Measurements from ENCODE around the gene PUSL1.

PUSL1 gene

DNA sequence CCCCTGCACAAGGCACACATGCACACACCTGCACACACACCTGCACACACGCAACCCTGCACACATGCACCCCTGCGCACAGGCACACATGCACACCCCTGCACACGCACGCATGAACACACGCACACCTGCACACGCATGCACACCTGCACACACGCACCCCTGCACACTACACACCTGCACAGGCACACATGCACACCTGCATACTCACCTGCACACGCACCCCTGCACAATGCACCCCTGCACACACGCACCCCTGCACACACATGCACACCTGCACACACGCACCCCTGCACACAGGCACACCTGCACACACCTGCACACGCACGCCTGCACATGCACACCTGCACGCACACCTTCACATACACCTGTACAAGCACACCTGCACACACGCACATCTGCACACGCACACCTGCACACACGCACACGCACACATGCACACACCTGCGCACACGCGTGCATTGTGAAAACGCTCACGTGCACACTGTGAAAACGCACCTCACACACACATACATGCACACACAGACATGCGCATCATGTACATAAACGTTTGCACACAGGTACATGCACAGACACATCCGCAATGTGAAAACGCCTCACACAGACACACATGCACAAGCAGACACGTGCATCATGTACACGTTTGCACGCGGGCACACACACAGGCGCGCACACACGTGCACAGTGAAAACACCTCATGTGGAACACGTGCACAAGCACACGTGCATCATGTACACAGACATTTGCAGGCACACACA lies 32.6 kb downstream of the PUSL1 start:
- no peak for DNase-seq (ENCODE audit: low read depth)

DNA sequence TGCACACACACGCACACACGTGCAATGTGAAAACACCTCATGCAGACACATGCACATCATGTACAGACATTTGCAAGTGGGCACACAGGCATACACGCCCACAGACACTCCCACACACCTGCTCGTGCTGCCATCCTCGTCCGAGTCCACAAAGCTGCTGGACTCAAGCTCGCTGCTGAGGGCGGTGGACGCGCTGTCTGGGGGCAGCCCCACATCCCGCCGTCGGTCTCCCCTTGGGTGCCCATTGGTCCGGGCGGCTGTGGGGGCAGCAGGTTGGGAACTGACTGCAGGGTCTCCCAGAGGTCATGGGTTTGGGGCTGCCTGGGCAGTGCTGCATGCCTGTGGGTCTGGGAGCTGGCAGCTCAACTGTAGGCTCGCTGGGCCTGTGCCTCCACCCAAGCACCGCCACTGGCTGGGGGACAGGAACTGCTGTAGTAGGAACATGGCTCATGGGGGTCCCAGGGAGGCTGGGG lies 33.2 kb downstream of the PUSL1 start:
- DNase-seq (ENCODE audit: low read depth) = no peak

DNA sequence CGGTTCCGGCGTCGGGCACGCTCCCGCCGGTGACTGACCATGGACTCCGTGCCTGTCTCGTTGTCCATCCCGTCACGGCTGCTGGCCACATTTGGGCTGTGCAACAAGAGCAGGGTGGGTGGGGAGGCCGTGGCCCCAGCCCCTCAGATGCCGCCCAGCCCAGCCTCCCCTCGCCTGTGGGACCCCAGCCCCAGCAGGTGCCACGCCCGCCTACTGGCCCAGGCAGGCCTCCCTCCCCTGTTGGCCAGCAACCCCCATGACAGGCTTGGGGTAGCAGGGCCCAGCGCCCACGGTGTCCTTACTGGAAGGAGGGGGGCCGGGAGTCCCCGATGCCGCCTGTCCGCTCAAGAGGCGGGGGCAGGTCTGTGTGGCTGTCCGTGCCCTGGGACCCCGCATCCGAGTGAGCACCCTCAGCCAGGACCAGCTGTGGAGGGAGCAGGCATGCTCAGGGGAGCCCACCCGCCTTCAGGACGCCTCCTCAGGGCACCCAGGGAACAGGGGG lies 33.7 kb downstream of the PUSL1 start:
- no peak for DNase-seq (ENCODE audit: low read depth)

DNA sequence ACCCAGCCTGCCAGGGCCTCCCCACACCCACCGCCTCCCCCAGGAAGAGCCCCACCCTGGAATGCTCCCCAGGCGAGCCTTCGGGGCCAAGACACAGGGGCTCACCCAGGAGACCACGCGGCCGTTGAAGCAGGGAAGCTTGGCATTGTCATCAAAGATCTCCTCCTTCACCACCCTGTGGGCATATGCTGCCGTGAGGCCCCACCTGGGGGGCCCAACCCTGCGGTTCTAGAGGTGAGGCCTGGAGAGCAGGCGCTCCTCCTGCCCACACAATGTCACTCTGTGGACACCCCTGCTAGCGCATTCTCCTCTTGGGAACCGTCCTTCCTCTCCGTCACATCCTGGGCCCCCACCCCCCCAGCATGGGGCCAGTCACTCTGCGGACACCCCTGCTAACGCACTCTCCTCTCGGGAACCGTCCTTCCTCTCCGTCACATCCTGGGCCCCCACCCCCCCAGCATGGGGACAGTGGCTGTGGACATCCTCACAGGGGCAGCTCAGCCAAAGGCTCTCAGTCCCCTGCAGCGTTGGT lies 34.3 kb downstream of the PUSL1 start:
- no peak for DNase-seq (ENCODE audit: low read depth)

DNA sequence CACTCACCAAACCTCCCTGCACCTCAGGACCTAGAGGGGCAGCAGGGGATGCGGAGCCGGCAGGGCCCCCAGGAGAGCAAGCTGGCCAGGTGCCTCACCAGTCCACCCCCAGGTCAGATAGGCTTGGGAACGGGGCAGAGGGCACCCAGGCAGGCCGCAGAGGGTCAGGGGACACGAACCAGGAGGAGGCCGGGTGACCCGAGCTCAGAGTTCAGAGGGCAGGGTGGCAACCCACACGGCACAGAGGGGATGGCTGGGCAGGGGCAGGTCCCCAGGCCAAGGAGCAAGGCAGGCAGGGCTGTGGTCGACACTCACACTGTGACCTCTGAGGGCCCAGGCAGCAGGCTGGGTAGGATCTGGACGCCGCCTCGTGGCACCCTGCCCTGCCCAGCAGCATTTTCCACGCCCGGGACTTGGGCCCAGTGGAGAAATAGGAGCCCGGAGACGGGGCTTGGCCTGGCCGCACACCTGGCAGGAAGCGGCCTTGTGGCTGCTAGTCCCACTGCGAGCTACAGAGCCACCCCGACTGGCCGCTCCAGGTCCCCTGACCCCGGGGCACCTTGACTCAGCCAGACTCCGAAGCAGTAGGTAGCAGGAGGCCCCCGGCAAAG lies 35.5 kb downstream of the PUSL1 start:
- no peak for DNase-seq (ENCODE audit: low read depth)

DNA sequence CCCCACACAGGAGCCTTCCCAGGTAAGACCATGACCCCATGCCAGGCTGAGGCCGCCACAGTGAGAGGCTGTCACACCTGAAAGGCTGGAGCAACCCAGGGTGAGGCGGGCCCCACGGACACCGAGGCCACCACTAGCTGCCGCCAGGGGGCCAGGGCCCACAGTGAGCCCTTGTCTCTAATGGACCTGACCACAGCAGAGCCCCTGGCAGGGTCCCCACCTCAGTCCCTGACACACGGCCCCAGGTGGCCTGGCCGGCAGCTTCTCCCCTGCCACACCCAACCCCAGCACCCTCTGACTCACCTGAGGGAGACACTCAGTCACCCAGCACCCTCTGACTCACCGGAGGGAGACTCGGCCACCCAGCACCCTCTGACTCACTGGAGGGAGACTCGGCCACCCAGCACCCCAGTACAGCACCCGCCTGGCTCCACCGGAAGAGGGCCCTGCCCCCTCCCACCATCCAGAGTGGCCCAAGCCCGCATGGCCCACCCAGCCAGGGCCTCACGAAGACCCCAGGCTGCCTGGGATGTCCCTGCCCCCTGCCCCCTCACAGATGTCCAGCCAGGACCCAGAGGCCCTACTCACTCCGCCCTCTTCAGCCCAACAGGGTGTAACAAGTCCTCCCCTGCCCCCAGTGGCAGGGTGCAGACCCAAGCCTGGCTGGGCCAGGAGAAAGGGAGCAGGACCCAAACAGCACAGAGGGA lies 36.4 kb downstream of the PUSL1 start:
- DNase-seq (ENCODE audit: low read depth) = no peak

DNA sequence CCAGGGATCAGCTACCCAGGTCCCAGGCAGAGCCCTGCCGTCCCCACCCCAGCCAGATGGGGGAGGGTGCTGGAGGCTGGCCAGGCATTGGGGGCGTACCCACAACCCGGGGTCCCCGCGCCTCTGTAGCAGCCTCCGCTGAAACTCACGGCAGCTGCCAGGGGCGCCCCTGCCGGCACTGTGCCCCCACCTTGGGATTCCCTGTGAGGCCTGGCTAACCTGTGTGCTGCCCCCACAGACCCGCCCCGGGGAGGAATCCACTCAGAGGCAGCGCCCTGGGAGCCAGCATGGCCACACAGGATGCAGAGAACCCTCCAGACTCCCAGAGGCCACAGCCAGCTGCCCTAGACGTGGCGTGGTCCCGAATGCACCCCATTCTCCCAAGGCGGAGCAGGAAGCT lies 37.0 kb downstream of the PUSL1 start:
- DNase-seq (ENCODE audit: low read depth) = no peak

DNA sequence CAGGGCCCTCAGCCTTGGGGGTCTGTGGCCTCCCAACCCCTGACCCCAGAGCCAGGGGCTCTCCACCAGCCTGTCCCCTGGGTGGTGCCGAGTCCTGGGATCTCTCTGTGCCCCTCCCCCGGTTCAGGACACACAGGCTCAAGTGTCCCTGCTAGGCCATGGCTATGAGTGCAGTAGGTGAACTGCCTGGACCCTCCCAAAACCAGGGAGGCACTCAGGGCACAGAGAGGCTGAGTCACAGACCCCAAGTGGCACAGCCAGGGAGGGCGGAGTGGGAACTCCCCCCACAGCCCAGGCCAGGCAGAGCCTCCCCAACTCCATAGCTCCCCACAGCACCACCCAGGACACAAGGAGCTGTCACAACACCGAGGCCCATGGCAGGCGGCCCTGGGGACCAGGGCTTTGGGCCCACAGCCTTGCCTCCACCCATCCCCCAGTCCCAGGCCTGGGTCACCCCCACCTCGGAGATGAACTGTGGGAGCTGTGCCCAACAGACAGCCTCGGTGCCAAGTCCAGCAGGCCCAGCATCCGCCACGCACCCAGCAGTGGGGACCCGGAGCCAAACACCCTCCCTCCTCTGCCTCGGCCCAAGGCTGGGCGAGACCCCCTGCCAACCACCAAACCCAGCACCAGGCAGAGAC lies 37.6 kb downstream of the PUSL1 start:
- no peak for DNase-seq (ENCODE audit: low read depth)

DNA sequence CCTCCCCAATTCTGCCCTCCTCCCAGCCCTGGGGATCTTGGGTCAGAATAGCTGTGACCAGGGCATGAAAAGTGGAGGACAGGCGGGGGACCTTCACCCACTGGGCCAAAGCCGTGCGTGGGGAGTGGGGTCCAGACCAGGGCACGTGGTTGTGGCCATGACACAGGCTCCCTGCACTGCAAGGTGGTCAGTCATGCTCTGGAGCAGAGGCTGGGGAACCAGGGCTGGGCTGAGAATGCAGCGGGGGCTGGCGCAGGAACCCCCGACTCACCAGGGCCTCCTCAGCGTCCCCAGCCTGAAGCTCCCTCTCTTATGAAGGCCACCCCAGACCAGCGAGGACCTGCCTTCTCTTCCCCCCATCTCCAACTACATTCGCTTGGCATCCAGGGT lies 38.1 kb downstream of the PUSL1 start:
- DNase-seq (ENCODE audit: low read depth) = no peak

DNA sequence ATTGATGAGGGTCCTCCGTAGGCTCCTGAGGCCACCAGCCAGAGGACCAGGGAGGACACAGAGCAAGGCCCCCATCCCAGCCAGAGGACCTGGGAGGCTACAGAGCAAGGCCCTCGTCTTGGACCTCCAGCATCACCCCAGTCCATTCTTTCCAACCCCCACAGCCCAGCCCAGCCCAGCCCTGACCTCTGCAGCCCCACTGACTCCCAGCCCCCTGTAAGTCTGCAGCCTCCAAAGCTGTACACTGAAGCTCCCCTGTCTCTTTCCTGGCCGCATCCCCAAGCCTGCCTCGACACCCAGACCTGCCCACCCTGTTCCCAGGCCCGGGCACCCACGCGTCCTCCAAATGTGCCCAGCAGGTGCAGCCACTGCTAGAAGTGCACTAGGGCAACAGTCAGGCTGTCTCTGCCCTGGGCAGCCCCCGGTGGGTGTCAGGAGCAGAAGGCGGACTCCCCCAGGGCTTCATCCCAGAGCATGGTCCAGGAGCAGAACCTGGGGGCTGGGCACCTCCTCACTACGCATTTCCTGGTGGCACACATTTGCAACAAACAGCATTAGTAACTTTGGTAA lies 38.7 kb downstream of the PUSL1 start:
- no peak for DNase-seq (ENCODE audit: low read depth)

DNA sequence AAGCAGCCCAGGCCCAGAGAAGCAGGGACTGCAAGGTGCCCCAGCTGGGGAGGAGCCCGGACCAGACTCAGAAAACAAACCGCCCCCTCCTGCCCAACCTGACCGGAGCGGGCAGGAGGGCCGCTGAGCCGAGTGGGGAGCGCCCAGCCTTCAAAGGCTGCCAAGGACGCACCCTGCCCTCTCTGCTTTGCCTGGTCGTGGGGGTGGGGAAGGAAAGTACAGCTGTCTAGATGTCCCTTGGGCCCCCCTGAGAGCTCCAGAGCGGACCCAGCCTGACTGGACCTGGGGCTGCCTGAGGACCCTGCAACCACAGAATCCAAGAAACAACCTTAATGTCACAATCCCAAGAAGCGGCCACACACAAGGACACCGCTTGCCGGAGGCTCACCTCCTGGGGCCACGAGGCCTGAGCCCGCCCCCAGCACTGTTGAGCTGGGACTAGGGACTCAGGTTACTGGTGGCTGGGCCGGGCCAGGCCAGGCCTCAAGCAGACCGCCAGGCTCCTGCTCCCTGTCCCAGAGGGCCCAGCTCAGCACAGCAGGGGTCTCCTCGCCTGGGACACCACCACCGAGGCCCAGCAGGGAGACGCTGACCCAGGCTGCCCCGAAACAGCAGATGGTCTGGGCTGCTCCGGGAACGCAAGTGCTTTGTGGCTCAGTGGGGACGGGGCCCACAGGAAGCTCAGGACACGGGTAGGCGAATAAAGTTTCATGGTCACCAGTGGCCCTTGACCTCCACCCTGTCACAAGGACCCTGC lies 39.4 kb downstream of the PUSL1 start:
- DNase-seq (ENCODE audit: low read depth) = no peak

DNA sequence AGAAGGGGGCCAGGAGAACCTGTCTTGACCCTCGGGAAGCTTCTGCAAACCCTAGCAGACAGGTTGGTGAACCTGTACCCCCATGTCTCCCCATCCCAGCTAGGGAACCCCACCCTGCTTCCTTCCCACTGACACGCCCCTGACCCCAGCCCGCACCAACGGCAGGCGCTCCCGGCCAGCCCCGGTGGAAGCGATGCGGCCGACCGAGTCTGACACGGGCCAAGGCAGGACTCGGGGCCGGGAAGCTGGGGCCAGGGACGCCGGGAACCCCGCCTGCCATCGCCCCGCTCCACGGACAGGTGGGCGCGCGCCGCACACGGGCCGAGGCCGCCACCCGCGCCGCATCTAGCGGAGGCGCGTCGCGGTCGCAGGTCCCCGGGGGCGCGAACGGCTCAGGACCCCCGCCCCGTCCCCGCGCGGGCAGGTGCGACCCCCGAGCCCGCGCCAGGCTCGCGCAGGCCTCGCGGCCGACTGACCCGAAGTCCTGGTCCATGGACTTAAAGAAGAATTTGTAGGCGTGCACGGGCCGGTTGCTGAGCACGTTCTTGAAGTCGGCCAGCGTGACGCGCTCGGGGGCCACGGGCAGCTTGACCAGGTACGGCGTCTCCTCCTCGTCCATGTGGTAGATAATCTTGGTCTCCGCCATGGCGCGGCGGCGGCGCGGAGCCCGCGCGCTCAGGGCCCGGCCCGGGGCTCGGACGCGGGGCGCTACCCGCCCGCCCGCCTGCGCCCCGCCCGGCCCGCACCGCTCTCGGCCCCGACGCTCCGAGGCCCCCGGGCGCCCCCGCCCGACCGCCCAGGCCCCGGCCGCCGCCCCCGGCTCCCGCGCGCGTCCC lies 40.2 kb downstream of the PUSL1 start:
- DNase-seq (ENCODE audit: low read depth) = no peak

DNA sequence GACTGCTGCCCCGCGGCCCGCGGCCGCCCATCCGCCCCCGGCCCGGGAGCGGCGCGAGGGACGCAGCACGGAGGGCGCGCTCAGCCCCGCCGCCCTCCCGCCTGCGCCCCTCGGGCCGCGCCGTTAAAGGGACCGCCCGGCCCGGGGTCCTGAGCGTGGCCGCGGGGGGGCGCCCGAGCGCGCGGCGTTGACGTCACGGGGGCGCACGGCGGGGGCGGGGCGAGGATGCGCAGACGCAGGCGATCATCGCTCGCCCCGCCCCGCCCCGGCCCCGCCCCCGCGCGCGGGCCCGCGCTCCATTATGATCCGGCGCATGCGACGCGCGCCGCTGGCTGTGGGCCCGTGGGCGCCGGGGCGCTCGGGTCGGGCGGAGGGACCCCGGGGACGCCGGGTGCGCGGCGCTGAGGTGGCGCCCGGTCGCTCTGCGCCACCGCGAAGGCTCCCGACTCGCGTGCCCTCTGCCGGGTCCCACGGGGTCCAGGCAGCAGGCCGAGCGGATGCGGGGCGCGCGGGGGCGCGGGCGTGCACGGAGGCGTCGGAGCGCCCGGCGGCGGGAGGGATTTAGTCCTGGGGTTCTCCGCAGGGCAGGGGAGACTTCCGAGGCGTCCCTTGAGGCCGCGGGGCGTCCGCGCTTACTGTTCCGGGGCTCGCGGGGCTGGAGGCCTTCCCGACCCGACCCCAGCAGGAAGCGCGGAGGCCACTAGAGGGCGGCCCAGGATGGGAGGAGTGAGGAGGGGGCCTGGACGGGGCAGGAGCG lies 41.0 kb downstream of the PUSL1 start, which contains the start of gene DVL1:
TSS of gene DVL1 (minus strand) at position 163 of the 757 bp plus-strand sequence. CDS start 353 bp downstream, outside the sequence.
- peak; percentile 55 for DNase-seq (ENCODE audit: low read depth)

DNA sequence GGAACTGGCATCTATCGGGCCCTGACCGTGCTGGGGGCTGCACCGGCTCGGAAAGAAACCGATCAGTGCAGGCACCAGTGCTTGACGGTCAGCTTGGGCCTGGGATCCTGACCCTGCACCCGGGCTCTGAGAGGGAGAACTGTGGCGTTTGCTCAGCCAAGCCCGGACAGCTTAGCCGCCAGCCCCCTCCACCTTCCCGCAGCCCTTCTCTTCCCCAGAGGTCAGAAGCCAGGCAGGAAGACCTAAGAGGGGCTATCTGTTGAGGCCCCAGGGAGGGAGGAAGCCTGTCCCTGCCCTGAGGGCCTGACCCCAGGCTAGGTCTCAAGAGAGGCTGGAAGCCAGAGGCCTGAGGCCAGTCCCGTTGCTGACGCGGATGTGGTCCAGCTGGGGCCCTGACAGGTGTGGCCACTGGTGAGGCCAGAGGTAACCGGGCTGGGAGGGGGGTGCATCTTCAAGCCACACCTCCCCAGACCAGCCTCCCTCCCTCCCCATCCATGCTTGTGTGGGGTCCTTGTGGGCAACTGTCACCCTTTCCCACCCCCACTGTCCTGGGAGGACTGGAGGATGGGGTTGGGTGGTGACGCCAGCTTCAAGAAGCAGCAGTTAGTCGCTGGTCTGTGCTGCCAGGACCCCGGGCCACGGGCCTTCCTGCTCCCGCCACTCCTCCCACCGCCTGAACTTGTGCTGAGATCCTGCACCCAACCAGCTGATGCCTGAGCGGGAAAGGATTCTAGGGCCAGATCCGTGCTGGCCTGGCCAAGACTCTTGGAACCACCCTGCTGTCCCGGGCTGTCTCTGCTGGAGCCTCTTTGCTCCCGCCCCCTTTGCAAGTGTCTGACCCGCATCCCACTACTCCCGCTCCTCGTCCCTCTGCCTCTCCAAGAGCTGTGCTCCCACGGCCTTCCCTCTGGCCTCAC lies 43.4 kb downstream of the PUSL1 start:
- DNase-seq (ENCODE audit: low read depth) = no peak

DNA sequence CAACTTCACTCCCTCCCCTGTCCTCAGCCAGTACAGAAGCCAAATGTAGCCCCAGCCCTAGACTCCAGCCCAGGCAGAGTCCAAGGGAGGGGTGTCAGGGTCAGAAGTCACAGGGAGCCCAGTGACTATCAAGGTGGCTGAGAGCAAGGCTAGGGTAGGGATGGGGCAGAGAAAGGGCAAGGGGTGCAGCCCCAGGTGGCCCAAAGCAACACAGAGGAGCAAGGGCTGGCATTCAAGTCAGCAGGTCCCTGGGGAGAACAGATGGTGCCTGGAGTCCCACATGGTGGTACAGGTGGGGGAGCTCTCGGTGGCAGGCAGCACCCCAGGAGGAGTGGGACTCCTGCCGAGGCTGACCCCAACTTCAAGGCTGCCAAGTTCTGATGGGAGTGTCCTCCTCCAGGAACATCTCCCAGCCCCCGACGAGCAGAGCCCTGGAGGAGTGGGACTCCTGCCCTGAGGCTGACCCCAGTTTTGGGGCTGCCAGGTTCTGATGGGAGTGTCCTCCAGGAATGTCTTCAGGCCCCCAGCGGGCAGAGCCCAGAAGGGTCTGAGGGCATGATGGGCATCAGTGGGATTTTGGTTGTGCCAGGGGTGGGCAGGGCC lies 44.5 kb downstream of the PUSL1 start:
- DNase-seq (ENCODE audit: low read depth) = no peak

DNA sequence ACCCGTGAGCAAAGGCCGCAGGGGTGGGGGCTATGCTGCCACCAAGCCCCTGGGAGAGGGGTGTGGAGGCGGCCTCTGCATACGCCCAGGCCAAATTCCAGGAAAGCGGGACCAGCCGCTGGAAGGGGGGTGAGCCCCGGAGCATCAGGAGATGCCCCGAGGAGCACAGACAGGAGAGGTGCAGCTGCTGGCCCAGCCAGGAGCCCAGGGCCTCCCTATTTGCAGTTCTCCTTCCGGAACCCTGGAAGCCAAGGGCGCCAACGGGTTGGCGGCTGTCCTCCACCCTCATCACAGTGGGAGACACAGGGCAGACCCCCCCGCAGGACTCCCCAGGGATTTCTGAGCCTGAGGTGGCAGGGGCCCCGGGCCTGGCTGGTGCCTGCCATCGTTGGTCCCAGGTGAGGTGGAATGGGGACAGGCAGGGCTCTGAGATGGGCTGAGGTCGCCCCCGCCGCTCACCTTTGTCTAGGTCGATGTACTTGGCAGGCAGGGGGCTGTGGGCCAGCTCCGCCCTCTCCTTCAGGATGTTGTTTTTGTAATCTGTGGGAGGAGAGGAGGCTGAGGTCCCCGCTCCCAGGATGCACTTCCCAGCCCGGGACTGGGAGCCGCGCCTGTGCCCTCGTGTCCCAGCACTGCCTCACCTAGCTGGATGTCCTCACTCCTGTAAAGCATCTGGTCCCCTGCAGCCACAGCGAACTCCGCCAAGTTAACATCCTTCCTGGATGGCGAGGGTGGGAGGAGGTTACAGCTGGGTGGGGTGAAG lies 45.2 kb downstream of the PUSL1 start:
- DNase-seq (ENCODE audit: low read depth) = no peak
